Activated naive CD8-positive, alpha-beta T cell treated with anti-CD3 and anti-CD28 coated beads for 36 hours (primary cell): ENCODE measurements around the gene ESRRA. TPM values are rescaled to one million over a fixed set of nuclear protein-coding genes. Genes with fewer than 3 reads are reported as not detected.

ENCODE experiments used
- DNase-seq: peaks from one replicate; pipeline ENCODE4 v3.0.0; 2021
- H3K27ac Mint-ChIP-seq: one replicate; pipeline ENCODE4 v1.8.0; 2022; ENCODE audit warnings: mild to moderate bottlenecking, moderate library complexity, mixed read lengths
- H3K27me3 Mint-ChIP-seq: one replicate; pipeline ENCODE4 v1.8.0; 2022; ENCODE audit warnings: mild to moderate bottlenecking, mixed read lengths
- H3K36me3 Mint-ChIP-seq: one replicate; pipeline ENCODE4 v1.8.0; 2021; ENCODE audit warnings: mild to moderate bottlenecking, mixed read lengths
- H3K4me1 Mint-ChIP-seq: one replicate; pipeline ENCODE4 v1.8.0; 2021; ENCODE audit warnings: mixed read lengths
- H3K4me3 Mint-ChIP-seq: one replicate; pipeline ENCODE4 v1.8.0; 2022; ENCODE audit warnings: mild to moderate bottlenecking, moderate library complexity, mixed read lengths
- H3K9me3 Mint-ChIP-seq: one replicate; pipeline ENCODE4 v1.8.0; 2022; ENCODE audit warnings: mixed read lengths
- total RNA-seq, 2 experiments: library from RNA; stranded (reverse); gene quantifications; one replicate each; pipeline ENCODE4 v1.2.3, GENCODE V29; 2021

Gene ESRRA
- total RNA-seq, 2 experiments from 2014 or later = 46.5 to 46.9 TPM

- peaks cover 23% of the 10 kb centered on the region for H3K4me1 Mint-ChIP-seq
- no peak for DNase-seq
- H3K9me3 Mint-ChIP-seq = no peaks in the 10 kb centered on the region
- no peaks in the 10 kb centered on the region for H3K27me3 Mint-ChIP-seq
- H3K4me3 Mint-ChIP-seq = no peak overlapping the region
- H3K36me3 Mint-ChIP-seq = peaks cover 21% of the 10 kb centered on the region
- H3K27ac Mint-ChIP-seq = no peak overlapping the region
Observed at GRCh38 chr11:64364435-64364834, 59.1 kb downstream of the ESRRA start.

DNA sequence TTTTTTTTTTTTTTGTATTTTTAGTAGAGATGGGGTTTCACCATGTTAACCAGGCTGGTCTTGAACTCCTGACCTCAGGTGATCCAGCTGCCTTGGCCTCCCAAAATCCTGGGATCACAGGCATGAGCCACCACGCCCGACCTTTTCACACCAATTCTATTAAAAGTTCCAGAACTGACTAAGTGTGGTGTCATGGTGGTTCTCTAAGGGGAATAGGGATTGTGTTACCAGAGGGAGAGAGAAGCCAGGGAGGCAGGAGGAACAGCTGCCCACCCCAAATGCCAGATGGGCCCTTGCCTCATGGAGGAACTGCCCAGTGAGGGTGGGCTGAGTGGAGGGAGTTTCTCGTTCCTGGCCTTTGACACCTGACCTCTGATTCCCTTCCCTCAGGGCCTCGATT is 59.6 kb downstream of the ESRRA start:
- H3K4me1 Mint-ChIP-seq = peaks cover 18% of the 10 kb centered on the region
- H3K4me3 Mint-ChIP-seq = no peak overlapping the region
- H3K36me3 Mint-ChIP-seq = peaks cover 23% of the 10 kb centered on the region

More for the DNA sequence above, 59.6 kb downstream of the ESRRA start:
- Mint-ChIP-seq H3K27ac (no peak overlapping the region), H3K27me3 (no peaks in the 10 kb centered on the region), H3K9me3 (no peaks in the 10 kb centered on the region)
- no peak for DNase-seq

Other genes starting within 250 kb of the ESRRA start
- gene MACROD1, start 139.4 kb upstream of the ESRRA start, total RNA-seq = 10 to 100 TPM; 27.6 to 29.6 TPM
- gene STIP1, start 119.4 kb upstream of the ESRRA start, total RNA-seq = 100 to 1,000 TPM; 373 to 379 TPM
- 100 to 1,000 TPM; 217 to 235 TPM for gene FERMT3, start 98.8 kb upstream of the ESRRA start, total RNA-seq
- gene TRPT1, start 79.3 kb upstream of the ESRRA start, total RNA-seq = 10 to 100 TPM; 24.1 to 24.4 TPM
- 10 to 100 TPM; 58.4 to 69.6 TPM for gene NUDT22, start 79.2 kb upstream of the ESRRA start, total RNA-seq
- 10 to 100 TPM; 16.5 to 17.7 TPM for gene DNAJC4, start 75.0 kb upstream of the ESRRA start, total RNA-seq
- gene VEGFB, start 70.9 kb upstream of the ESRRA start, total RNA-seq = 10 to 100 TPM; 84.7 to 85.8 TPM
- gene FKBP2, start 64.4 kb upstream of the ESRRA start, total RNA-seq = 10 to 100 TPM; 21.9 to 22.8 TPM
- 100 to 1,000 TPM; 332 to 336 TPM for gene PPP1R14B, start 58.6 kb upstream of the ESRRA start, total RNA-seq
- 1 to 10 TPM; 7.3 to 7.4 TPM for gene PLCB3, start 54.0 kb upstream of the ESRRA start, total RNA-seq
- gene BAD, start 20.9 kb upstream of the ESRRA start, total RNA-seq = 10 to 100 TPM; 23.5 to 24.2 TPM
- gene GPR137, start 19.7 kb upstream of the ESRRA start, total RNA-seq = 10 to 100 TPM; 32.5 to 35.7 TPM
- gene KCNK4, start 14.2 kb upstream of the ESRRA start, total RNA-seq = not detected
- gene CATSPERZ, start 5.2 kb upstream of the ESRRA start, total RNA-seq = not detected
- 100 to 1,000 TPM; 235 to 248 TPM for gene TRMT112, start 12.0 kb downstream of the ESRRA start, total RNA-seq
- 100 to 1,000 TPM; 111 to 116 TPM for gene PRDX5, start 12.6 kb downstream of the ESRRA start, total RNA-seq
- 10 to 100 TPM; 73.5 to 74.5 TPM for gene CCDC88B, start 34.7 kb downstream of the ESRRA start, total RNA-seq
- gene RPS6KA4, start 53.6 kb downstream of the ESRRA start, total RNA-seq = 10 to 100 TPM; 20.3 to 24.5 TPM